PC-3 (cell line): ENCODE measurements around the gene MYCT1. TPM values are rescaled to one million over a fixed set of nuclear protein-coding genes. Genes with fewer than 3 reads are reported as not detected.

Source experiments
- ATAC-seq: fragments of 200-7000 bp; cut with Tn5 transposase; 2 replicates; pipeline ENCODE4 v1.9.1; 2020; ENCODE audit warnings: mild to moderate bottlenecking, moderate library complexity
- BruUV-seq: library from RNA; stranded (reverse); fragments of 400-500 nt; replicated peaks from 2 replicates; lab custom pipeline; 2021; lab: Mats Ljungman, UMichigan
- CTCF ChIA-PET: fragments of 300-600 bp; sonication (Branson Sonifier 250); formaldehyde crosslinking; loops from one replicate; lab custom pipeline; 2022; ENCODE audit warnings: antibody characterized with exemption; lab: Charles Lee
- POLR2A ChIA-PET: fragments of 300-600 bp; sonication (Branson Sonifier 250); formaldehyde crosslinking; loops from one replicate; lab custom pipeline; 2022; ENCODE audit warnings: antibody characterized with exemption; ENCODE audit not compliant: unreplicated experiment; lab: Charles Lee
- DNase-seq: peaks from one replicate; pipeline ENCODE4 v3.0.0-alpha.2; 2015
- H2AFZ ChIP-seq: fragments of 300-600 bp; sonication (generic); 2 replicates; pipeline ENCODE4 v1.6.0; 2016; ENCODE audit warnings: antibody characterized with exemption, low read length
- H3F3A ChIP-seq: fragments of 300-600 bp; sonication (generic); one replicate; pipeline ENCODE4 v1.6.0; 2017; ENCODE audit warnings: antibody characterized with exemption, low read length, control low read depth, mild to moderate bottlenecking; ENCODE audit not compliant: unreplicated experiment
- H3K27ac ChIP-seq: fragments of 300-600 bp; sonication (generic); 2 replicates; pipeline ENCODE4 v1.5.1; 2016; ENCODE audit warnings: mild to moderate bottlenecking, low read length
- H3K27me3 ChIP-seq: fragments of 300-600 bp; sonication (generic); 2 replicates; pipeline ENCODE4 v1.6.1; 2016; ENCODE audit warnings: low read length, mixed read lengths
- H3K36me3 ChIP-seq: fragments of 300-600 bp; sonication (generic); 2 replicates; pipeline ENCODE4 v1.6.1; 2016; ENCODE audit warnings: low read depth, mixed run types, low read length, mixed read lengths
- H3K4me1 ChIP-seq: fragments of 300-600 bp; sonication (generic); 2 replicates; pipeline ENCODE4 v1.5.1; 2016; ENCODE audit warnings: low read length; ENCODE audit not compliant: insufficient read depth
- H3K4me2 ChIP-seq: fragments of 300-600 bp; sonication (generic); 2 replicates; pipeline ENCODE4 v1.6.0; 2016; ENCODE audit warnings: low read length
- H3K4me3 ChIP-seq: fragments of 300-600 bp; sonication (generic); 2 replicates; pipeline ENCODE4 v1.5.1; 2016; ENCODE audit warnings: mild to moderate bottlenecking, low read length, mixed read lengths
- H3K79me2 ChIP-seq: fragments of 300-600 bp; sonication (generic); 2 replicates; pipeline ENCODE4 v1.6.1; 2017; ENCODE audit warnings: low read length, mixed read lengths
- H3K9ac ChIP-seq: fragments of 300-600 bp; sonication (generic); 2 replicates; pipeline ENCODE4 v1.6.0; 2016; ENCODE audit warnings: mild to moderate bottlenecking, low read length
- H3K9me2 ChIP-seq: fragments of 300-600 bp; sonication (generic); replicated peaks from 2 replicates; pipeline ENCODE4 v1.6.1; 2016; ENCODE audit warnings: mixed run types, low read length, mixed read lengths
- H3K9me3 ChIP-seq: fragments of 300-600 bp; sonication (generic); 2 replicates; pipeline ENCODE4 v1.6.1; 2016; ENCODE audit warnings: low read length, mixed read lengths
- H4K20me1 ChIP-seq: fragments of 300-600 bp; sonication (generic); 2 replicates; pipeline ENCODE4 v1.6.1; 2016; ENCODE audit warnings: low read length, mixed read lengths
- CTCF ChIP-seq: fragments of 300-600 bp; sonication (generic); conservative IDR thresholded peaks from 2 replicates; pipeline ENCODE4 v1.5.1; 2017; ENCODE audit warnings: antibody characterized with exemption, low read depth, mild to moderate bottlenecking, low read length
- EZH2 ChIP-seq: fragments of 300-600 bp; sonication (generic); IDR thresholded peaks from one replicate; pipeline ENCODE4 v1.6.1; 2017; ENCODE audit warnings: antibody characterized with exemption, mild to moderate bottlenecking, low read length; ENCODE audit not compliant: unreplicated experiment
- EZH2phosphoT487 ChIP-seq: fragments of 300-600 bp; sonication (generic); IDR thresholded peaks from 2 replicates; pipeline ENCODE4 v1.6.1; 2018; ENCODE audit warnings: mild to moderate bottlenecking, antibody characterized with exemption, low read length, borderline replicate concordance
- intact Hi-C: fragments of 100-400 bp; cut with micrococcal nuclease; formaldehyde crosslinking; loops from 2 replicates; pipeline ENCODE4 v1.9.0; 2023
- total RNA-seq: library from RNA; depleted of rRNA; stranded (reverse); fragments of >200 nt; gene quantifications from 2 replicates; pipeline ENCODE4 v1.2.3, GENCODE V29; 2014

The MYCT1 gene
- total RNA-seq, 1 experiment from 2014 or later, result 0.55 TPM

- Histone ChIP-seq H3K4me3 (0 out of 2 replicates have a peak overlapping the region, but pooled peaks have one; percentile 26), H3K79me2 (no peaks in the 10 kb centered on the region), H3K4me1 (peaks cover 10% of the 10 kb centered on the region), H3K36me3 (no peaks in the 10 kb centered on the region), H2AFZ (peak overlapping the region; percentile 43; the same call in 1 of the 2 replicates), H3K9me3 (no peaks in the 10 kb centered on the region), H3K4me2 (peak overlapping the region; percentile 37), H4K20me1 (no peaks in the 10 kb centered on the region), H3K9ac (no peak overlapping the region), H3K9me2 (no peaks in the 10 kb centered on the region), H3K27ac (no peak overlapping the region), H3F3A (no peaks in the 10 kb centered on the region), H3K27me3 (peaks cover 17% of the 10 kb centered on the region)
- DNase-seq, result no peak
- intact Hi-C loops, result loop anchor here (10.0 kb wide), 1 partner anchor 146 kb away; no protein-coding TSS in a partner anchor
- no TSS peak for BruUV-seq
- CTCF ChIA-PET, result no interaction called here
- ATAC-seq, result no peak
- TF ChIP-seq CTCF (no peak), EZH2 (no peak), EZH2phosphoT487 (no peak)
- POLR2A ChIA-PET, result interaction anchor here (0.6 kb wide), 1 partner anchor 29 kb away, joined by 3 read pairs; no protein-coding TSS in a partner anchor
These were observed 2.7 kb downstream of the MYCT1 start for GRCh38 chr6:152700427-152700826.

DNA sequence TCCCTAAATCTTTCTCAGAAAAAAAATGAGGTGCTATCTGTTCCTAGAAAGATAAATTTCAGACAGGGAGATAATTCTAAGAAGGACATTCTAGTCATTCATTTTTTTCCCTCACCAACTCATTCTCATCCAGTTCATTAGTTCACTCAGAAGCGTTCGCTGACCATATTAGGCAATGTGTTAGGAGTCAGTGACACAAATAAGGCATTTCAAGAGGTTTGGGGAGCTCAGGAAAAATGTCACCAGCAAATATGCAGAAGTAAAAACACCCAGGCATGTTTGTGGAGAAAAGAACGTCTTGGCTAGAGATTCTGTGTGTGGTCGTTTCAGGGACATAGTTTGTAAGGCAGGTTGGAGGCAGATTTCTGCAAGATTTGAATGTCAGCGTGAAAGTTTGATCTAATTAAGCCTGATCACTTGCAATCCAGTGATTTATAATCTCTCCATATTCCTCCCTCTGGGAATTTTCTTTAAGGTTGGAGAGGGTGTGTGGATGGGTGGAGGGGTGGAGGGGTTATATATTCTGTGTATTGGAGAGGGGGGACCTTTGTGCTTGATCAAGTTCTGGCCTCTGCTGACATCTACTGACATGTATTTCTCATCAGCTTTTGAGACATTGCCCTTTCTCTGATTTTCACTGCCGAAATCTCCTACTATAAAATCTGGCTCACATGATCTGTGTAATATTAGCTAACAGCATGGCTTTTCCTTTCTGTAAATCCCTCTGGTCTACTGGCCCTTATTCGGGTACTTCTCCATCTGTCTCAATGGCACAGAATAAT lies 3.6 kb downstream of the MYCT1 start:
- Histone ChIP-seq H3K9me3 (no peaks in the 10 kb centered on the region), H3K36me3 (no peaks in the 10 kb centered on the region), H3K9me2 (no peaks in the 10 kb centered on the region), H3K4me2 (peak overlapping the region; percentile 34; the same call in 1 of the 2 replicates), H3K27me3 (peaks cover 17% of the 10 kb centered on the region), H3F3A (no peaks in the 10 kb centered on the region), H3K9ac (no peak overlapping the region), H2AFZ (0 out of 2 replicates have a peak overlapping the region, but pooled peaks have one; percentile 42), H3K27ac (no peak overlapping the region), H3K4me1 (peaks cover 4% of the 10 kb centered on the region; the same call in 1 of the 2 replicates), H4K20me1 (no peaks in the 10 kb centered on the region), H3K4me3 (peak overlapping the region; percentile 27; the same call in 1 of the 2 replicates), H3K79me2 (no peaks in the 10 kb centered on the region)
- no TSS peak for BruUV-seq
- ChIA-PET CTCF (no interaction called here), POLR2A (no interaction called here)
- intact Hi-C loops, result loop anchor here (10.0 kb wide), 1 partner anchor 146 kb away; no protein-coding TSS in a partner anchor
- DNase-seq (peak; percentile 6), ATAC-seq (peak; percentile 57)
- peak; percentile 34 for TF ChIP-seq CTCF
- TF ChIP-seq EZH2phosphoT487, result no peak
